Fibroblast of lung (primary cell): ENCODE measurements around the gene AMY2B. TPM values are rescaled to one million over a fixed set of nuclear protein-coding genes. Genes with fewer than 3 reads are reported as not detected.
"Not testable (repeated sequence)": the region's sequence is repeated elsewhere in the genome, so short reads cannot be mapped to it uniquely, and the experiment has no call there.

ENCODE experiments used
- DNase-seq, 2 donors: peaks; one replicate each; pipeline versions ENCODE4 v3.0.0 to v3.0.0-alpha.2; 2010; ENCODE audit warnings: low read depth in 2 of 2
- H2AFZ ChIP-seq: 2 replicates; pipeline ENCODE4 v1.5.1; 2012; ENCODE audit warnings: low read length, control low read depth, inconsistent platforms
- H3K27ac ChIP-seq: 2 replicates; pipeline ENCODE4 v1.5.1; 2011; ENCODE audit warnings: low read length, control low read depth; ENCODE audit not compliant: insufficient read depth
- H3K27me3 ChIP-seq: 2 replicates; pipeline ENCODE4 v1.5.1; 2011; ENCODE audit warnings: mild to moderate bottlenecking, low read length; ENCODE audit not compliant: control insufficient read depth, insufficient read depth
- H3K36me3 ChIP-seq: 2 replicates; pipeline ENCODE4 v1.5.1; 2011; ENCODE audit warnings: low read length; ENCODE audit not compliant: control insufficient read depth, insufficient read depth
- H3K4me1 ChIP-seq: 2 replicates; pipeline ENCODE4 v1.5.1; 2011; ENCODE audit warnings: low read length; ENCODE audit not compliant: control insufficient read depth, insufficient read depth; ENCODE audit errors: extremely low read depth
- H3K4me2 ChIP-seq: 2 replicates; pipeline ENCODE4 v1.5.1; 2011; ENCODE audit warnings: low read length, control low read depth; ENCODE audit not compliant: insufficient read depth; ENCODE audit errors: extremely low read depth
- H3K4me3 ChIP-seq, 4 experiments: fragments of 200-600 bp in 1 of 4; sonication (generic) in 1 of 4; replicated peaks in 1 of 4; 2 replicates each; pipeline ENCODE4 v1.5.1; 2011 to 2016; ENCODE audit warnings: low read length in 4 of 4, low read depth in 3 of 4, mild to moderate bottlenecking in 3 of 4, control low read depth in 2 of 4, inconsistent platforms in 1 of 4, mixed read lengths in 1 of 4; ENCODE audit not compliant: insufficient read depth in 1 of 4; ENCODE audit errors: control extremely low read depth in 1 of 4
- H3K79me2 ChIP-seq: 2 replicates; pipeline ENCODE4 v1.5.1; 2012; ENCODE audit warnings: mild to moderate bottlenecking, low read length, inconsistent platforms; ENCODE audit not compliant: control insufficient read depth, insufficient read depth
- H3K9ac ChIP-seq: 2 replicates; pipeline ENCODE4 v1.5.1; 2011; ENCODE audit warnings: mild to moderate bottlenecking, low read length, control low read depth; ENCODE audit not compliant: insufficient read depth
- H3K9me3 ChIP-seq: 2 replicates; pipeline ENCODE4 v1.5.1; 2012; ENCODE audit warnings: low read depth, low read length; ENCODE audit not compliant: control insufficient read depth, insufficient read depth
- H4K20me1 ChIP-seq: 2 replicates; pipeline ENCODE4 v1.5.1; 2011; ENCODE audit warnings: low read length; ENCODE audit not compliant: control insufficient read depth, insufficient read depth; ENCODE audit errors: extremely low read depth
- CTCF ChIP-seq, 2 donors: IDR thresholded peaks in 1 of 2; conservative IDR thresholded peaks in 1 of 2; 1 replicate in 1 of 2; 2 replicates in 1 of 2; pipeline ENCODE4 v1.5.1; 2011 to 2012; ENCODE audit warnings: low read length in 2 of 2, control low read depth in 1 of 2, inconsistent platforms in 1 of 2, low read depth in 1 of 2, mild to moderate bottlenecking in 1 of 2
- EZH2 ChIP-seq: IDR thresholded peaks from 2 replicates; pipeline ENCODE4 v1.5.1; 2012; ENCODE audit warnings: low read length, control low read depth, mild to moderate bottlenecking; ENCODE audit errors: missing control alignments
- polyA minus RNA-seq: library from RNA; depleted of rRNA, polyadenylated mRNA; stranded (reverse); fragments of >200 nt; gene quantifications from 2 replicates; pipeline ENCODE4 v1.2.3, GENCODE V29; 2011; ENCODE audit warnings: low replicate concordance
- polyA plus RNA-seq, 2 donors: library from polyadenylated mRNA; depleted of rRNA in 1 of 2; stranded (reverse) in 1 of 2; unstranded in 1 of 2; fragments of >200 nt; gene quantifications; 2 replicates each; pipeline ENCODE4 v1.2.1, GENCODE V29; 2011 to 2012; ENCODE audit warnings: missing spikeins in 1 of 2
- total RNA-seq: library from RNA; depleted of rRNA; stranded (reverse); fragments of >200 nt; gene quantifications from 2 replicates; pipeline ENCODE4 v1.2.1, GENCODE V29; 2014

The AMY2B gene
- total RNA-seq, result 3.6 and 4.0 TPM in 2 replicates
- polyA plus RNA-seq, result 0.61 and 0.75 TPM in 2 replicates
- polyA plus RNA-seq (2012), result 0.40 and 0.46 TPM in 2 replicates
- 0.71 and 1.2 TPM in 2 replicates for polyA minus RNA-seq

GRCh38 chr1:103571289-103571688 lies at the start of gene AMY2B:
TSS of gene AMY2B (plus strand) at chr1:103571589. CDS start at chr1:103571603, 14 bp downstream.
- H3K4me2 ChIP-seq, H3K4me1 ChIP-seq, H3K27me3 ChIP-seq, H4K20me1 ChIP-seq, H3K27ac ChIP-seq, H2AFZ ChIP-seq, H3K4me3 ChIP-seq, H3K9ac ChIP-seq, H3K9me3 ChIP-seq, H3K79me2 ChIP-seq, DNase-seq, H3K36me3 ChIP-seq: not testable (repeated sequence)

GRCh38 chr1:103523346-103523745 lies 48.0 kb upstream of the AMY2B start:
- Histone ChIP-seq H3K27ac (no peak overlapping the region), H3K4me2 (no peak overlapping the region), H3K27me3 (no peaks in the 10 kb centered on the region), H2AFZ (no peak overlapping the region), H3K4me3 (no peak overlapping the region), H3K79me2 (peaks cover 20% of the 10 kb centered on the region), H4K20me1 (no peaks in the 10 kb centered on the region), H3K36me3 (no peaks in the 10 kb centered on the region), H3K9ac (no peak overlapping the region), H3K4me1 (no peaks in the 10 kb centered on the region), H3K9me3 (no peaks in the 10 kb centered on the region)
- DNase-seq, result no peak
- no peak for TF ChIP-seq CTCF (conservative IDR thresholded peaks at IDR 0.05 in 1 of 2, IDR thresholded peaks at IDR 0.05 in 1 of 2; ENCODE audit: low read depth in 1 of 2, low read length in 2 of 2)
- no peak for TF ChIP-seq EZH2

- peak overlapping the region; percentile 75 for H2AFZ ChIP-seq
- no peak overlapping the region for H3K9ac ChIP-seq
- no peaks in the 10 kb centered on the region for H3K36me3 ChIP-seq
- H3K79me2 ChIP-seq, result peaks cover 29% of the 10 kb centered on the region
- peak; percentile 39 to 54 for DNase-seq
- no peaks in the 10 kb centered on the region for H3K9me3 ChIP-seq
- TF ChIP-seq CTCF (conservative IDR thresholded peaks at IDR 0.05 in 1 of 2, IDR thresholded peaks at IDR 0.05 in 1 of 2; ENCODE audit: low read depth in 1 of 2, low read length in 2 of 2) (no peak), EZH2 (no peak)
- no peak overlapping the region for H3K27ac ChIP-seq
- peak overlapping the region; percentile 88 for H3K4me2 ChIP-seq
- H3K4me3 ChIP-seq, result peak overlapping the region; percentile 3 to 61 (median 48)
- H3K4me1 ChIP-seq, result no peaks in the 10 kb centered on the region
- no peaks in the 10 kb centered on the region for H3K27me3 ChIP-seq
- no peaks in the 10 kb centered on the region for H4K20me1 ChIP-seq
These were observed 46.2 kb upstream of the AMY2B start for GRCh38 chr1:103525114-103525606.
